Dermis blood vessel endothelial cell (primary cell): Measurements from ENCODE around the gene COL5A1. TPM values are rescaled to one million over a fixed set of nuclear protein-coding genes. Genes with fewer than 3 reads are reported as not detected.

ENCODE experiments used
- DNase-seq: peaks from one replicate; pipeline ENCODE4 v3.0.0; 2010
- total RNA-seq: library from RNA; depleted of rRNA; stranded (reverse); fragments of >200 nt; gene quantifications from 2 replicates; pipeline ENCODE4 v1.2.3, GENCODE V29; 2014

The COL5A1 gene
- total RNA-seq, 1 donor from 2014 or later, result 9.5 TPM

DNA sequence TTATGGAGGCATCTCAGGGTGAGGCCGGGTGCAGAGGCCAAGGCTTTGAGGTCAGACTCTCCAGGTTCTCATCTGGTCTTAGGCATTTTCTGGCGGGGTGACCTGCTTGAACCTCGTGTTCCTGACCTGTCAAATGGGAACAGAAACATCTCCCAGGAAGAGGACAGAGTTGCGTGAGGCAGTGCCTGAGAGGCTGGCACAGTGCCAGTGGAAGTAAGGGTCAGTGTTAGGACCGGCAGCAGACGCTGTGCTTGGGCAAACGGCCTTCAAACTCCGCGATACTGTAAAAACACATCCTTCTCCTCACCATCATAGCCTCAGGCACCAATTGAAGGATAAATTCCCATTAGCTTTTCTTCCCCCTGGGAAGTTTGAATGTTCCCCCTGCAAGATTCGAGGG, 183.4 kb downstream of the COL5A1 start:
- no peak for DNase-seq

DNA sequence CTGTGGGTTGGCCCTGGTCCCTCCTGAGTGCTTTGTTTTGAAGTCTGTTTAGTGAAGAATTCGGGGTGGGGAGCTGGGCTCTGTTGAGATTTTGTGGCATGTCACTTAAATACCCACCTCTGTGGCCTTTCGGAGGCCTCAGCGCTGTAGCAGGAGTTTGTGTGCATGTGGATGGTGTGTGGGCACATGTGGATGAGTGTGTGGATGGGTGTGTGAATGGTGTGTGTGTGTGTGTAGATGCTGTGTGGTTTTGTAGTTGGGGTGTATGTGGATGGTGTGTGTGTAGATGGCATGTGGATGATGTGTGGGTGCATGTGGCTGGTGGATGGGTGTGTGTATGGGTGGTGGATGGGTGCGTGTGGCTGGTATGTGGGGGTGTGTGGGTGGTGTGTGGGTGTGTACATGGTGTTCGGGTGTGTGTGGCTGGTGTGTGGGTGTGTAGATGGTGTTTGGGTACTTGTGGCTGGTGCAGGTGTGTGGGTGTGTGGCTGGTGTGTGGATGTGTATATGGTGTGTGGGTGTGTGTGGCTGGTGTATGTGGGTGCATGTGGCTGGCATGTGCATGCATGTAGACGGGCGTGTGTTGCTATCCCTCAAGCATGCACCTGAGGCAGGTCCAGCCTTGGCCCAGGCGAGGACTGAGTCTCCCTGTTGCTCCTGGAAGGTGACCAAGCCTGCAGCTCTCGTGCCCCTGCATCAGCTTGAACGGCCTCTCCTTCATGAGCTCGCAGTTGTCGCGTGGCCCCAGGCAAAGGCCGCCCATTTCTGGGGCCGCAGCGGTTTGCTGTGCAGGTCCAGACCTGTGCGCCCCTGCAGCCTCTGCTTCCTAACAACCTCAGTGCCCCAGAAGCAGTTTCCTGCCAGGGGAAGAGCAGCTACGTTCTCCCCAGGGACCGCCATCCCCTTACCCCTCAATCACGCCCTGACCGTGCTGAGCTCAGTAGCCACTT, 185.0 kb downstream of the COL5A1 start:
- DNase-seq, result no peak

DNA sequence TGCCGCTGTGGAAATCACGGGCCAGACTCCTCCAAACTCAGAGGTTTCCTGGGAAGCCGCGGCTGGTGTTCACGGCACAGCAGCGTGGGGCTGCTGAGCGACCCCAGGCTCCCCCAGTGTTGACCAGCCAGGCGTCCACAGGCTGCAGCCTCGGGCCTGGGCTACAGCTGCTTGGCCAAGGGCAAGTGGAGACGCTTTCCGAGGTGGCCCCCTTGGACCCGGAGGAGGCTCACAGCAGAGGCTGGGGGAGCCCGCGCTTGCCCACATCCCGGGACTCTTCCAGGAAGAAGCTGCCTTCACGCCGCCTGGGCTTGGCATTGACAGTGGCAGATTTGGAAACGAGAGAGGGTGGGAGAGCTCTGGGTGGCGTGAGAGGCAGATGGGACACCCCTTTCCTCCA, 186.0 kb downstream of the COL5A1 start:
- no peak for DNase-seq

DNA sequence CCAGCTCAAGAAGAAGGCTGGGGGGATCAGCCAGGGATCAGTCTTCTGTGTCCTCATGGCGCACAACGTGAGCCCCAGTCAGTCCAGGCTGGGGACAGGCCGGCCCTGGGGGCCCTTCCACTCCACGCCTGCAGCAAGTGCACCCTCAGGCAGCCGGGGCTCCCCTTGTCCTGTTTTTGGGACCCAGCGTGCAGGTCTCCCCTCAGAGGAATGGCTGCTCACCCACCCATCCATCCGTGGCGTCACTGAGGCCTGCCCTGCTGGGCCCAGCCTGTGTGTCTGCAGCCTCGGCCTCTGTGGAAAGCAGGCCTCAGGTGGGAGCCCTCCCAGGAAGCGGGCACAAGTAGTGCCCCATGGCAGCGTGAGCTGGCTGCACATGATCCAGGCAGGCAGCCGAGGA, 186.4 kb downstream of the COL5A1 start:
- no peak for DNase-seq

GRCh38 chr9:134828892-134829291, 187.3 kb downstream of the COL5A1 start:
- DNase-seq, result no peak

DNA sequence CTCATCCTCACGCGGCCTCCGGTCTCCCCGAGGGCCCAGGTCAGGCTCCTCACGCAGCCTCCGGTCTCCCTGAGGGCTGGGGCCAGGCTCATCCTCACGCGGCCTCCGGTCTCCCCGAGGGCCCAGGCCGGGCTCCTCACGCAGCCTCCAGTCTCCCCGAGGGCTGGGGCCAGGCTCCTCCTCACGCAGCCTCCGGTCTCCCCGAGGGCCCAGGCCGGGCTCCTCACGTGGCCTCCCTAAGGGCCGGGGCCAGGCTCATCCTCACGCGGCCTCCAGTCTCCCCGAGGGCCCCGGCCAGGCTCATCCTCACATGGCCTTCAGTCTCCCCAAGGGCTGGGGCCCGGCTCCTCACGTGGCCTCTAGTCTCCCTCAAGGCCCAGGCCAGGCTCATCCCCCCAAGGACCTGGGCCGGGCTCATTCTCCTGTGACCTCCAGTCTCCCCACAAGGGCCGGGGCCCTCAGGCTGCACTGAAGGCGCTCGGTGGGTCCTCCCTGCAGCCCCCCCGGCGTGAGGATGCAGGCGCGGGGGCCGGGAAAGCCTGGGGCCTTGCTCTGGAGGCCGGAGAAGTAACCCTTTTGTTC, 187.8 kb downstream of the COL5A1 start:
- no peak for DNase-seq

DNA sequence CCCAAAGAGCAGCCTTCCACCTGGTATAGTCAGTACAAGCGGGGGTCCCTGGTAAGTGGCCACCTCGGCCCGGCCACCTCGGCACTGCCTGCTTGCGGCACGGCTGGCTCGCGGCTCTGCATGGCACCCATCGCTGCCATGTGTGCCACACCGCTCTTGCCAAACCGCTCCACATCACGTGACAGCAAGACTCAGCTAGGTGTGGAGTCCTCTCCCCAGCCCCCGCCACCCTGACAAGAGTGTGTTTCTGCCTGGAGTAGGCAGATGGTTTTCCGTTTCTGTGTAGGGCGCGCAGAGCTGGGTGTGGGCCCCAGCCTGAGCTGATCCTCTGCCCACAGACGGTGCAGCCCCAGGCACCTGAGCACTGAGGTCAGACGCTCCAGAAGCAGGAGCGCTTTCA, 188.5 kb downstream of the COL5A1 start:
- DNase-seq, result no peak

- DNase-seq, result no peak
Measured at GRCh38 chr9:134830926-134831720, 189.5 kb downstream of the COL5A1 start.

GRCh38 chr9:134832471-134832870, 190.9 kb downstream of the COL5A1 start:
- DNase-seq, result no peak

GRCh38 chr9:134833294-134833880, 191.8 kb downstream of the COL5A1 start:
- no peak for DNase-seq

- no peak for DNase-seq
Measured at GRCh38 chr9:134834217-134834956, 192.8 kb downstream of the COL5A1 start.

DNA sequence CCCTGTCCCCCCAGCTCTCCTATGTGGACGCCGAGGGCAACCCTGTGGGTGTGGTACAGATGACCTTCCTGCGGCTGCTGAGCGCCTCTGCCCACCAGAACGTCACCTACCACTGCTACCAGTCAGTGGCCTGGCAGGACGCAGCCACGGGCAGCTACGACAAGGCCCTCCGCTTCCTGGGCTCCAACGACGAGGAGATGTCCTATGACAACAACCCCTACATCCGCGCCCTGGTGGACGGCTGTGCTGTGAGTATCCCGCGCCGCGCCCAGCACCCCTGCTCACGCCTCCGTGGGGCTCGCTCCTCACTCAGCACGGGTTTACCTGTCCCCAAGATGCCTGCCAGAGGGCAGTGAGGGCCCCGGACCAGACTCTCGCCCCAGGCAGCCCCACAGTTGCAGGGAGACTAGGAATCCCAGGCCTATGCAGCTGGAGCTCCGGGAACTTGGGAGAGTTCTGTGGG, 193.4 kb downstream of the COL5A1 start:
- no peak for DNase-seq

- DNase-seq, result no peak
Measured at GRCh38 chr9:134835448-134835847, 193.8 kb downstream of the COL5A1 start.

DNA sequence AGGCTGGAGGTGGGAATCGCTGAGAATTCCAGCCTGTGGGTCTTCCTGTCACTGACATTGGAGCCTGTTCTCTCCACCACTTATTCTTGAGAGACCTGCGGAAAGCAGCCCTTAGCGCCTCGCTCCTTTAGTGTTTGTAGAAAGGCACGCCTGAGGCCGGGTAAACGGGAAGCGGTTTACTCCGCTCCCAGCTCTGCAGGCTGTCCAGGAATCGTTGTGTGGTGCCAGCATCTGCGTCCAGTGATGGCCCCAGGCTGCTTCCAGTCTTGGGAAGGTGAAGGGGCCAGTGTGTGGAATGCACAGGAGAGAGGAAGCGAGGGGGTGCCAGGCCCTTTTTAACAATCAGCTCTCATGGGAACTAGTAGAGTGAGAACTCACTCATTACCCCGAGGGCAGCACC, 194.4 kb downstream of the COL5A1 start:
- no peak for DNase-seq

GRCh38 chr9:134836406-134836970, 194.9 kb downstream of the COL5A1 start:
- DNase-seq, result no peak

GRCh38 chr9:134837529-134837928, 195.9 kb downstream of the COL5A1 start:
- DNase-seq, result peak; percentile 41

DNA sequence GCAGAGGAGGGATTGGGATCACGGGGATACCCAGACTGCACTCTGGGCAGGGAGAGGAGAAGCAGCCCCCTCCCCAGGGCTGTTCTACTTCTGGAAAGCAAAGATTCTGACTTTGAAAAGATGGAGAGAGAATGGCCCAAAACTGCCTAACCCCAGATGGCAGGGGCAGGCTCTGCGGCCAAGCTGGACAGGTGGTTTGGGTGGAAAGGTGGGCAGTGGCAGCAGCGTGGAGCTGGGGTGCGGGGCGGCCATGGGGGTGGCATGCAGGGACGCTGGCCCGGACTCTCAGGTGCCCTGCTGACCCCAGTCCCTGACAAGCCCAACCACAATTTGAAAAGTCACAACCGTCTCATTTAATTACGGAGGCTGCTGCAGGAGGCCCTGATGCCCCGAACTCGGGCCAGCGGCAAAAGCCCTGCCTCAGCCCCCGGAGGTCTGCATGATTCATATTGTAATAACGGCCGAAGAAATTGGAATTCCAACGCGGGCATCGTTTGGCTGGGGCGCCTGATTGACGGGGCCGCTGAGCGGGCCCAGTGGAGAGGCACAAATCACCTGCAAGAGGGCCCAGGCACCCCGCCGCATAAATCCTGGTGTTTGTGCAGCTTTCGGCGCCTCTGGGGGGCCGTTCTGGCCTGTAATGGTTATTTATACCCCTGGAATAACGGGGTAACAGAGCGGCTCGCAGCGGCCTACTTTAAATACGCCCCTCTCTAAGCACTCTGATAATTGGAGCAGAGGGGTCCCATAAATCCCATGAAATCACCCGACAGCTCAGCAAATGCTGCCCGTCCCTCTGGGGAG, 197.2 kb downstream of the COL5A1 start:
- no peak for DNase-seq

DNA sequence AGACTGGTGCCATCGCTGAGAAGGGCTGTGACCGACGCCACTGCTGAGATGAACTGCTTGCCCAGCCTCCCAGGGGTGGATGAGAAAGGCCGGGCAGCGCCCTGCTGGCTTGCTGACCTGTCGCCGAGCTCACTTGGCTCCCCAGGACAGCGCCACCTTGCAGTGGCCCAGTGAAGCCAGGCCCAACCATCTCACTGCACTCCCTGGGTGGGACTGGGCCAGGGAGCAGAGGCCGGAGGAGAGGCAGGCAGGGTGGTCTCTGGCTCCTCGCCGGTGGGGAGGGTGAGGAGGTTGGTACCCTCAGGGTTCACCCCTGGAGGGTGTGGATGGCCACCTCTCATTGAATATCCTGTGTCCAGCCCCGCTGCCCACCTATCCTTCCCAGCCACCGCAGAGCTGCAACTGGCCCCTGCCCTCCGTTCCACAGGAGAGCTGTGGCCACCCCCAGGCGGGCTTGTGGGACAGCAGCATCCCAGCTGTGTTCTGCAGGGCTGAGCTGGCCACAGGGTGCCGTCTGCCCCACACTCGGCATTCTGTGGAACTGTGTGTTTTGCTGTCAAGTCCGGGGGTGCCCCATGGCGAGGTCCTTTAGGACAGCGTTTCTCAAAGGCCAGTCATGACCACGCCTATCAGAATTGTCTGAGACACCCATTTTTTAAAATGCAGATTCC, 198.0 kb downstream of the COL5A1 start:
- DNase-seq, result no peak

DNA sequence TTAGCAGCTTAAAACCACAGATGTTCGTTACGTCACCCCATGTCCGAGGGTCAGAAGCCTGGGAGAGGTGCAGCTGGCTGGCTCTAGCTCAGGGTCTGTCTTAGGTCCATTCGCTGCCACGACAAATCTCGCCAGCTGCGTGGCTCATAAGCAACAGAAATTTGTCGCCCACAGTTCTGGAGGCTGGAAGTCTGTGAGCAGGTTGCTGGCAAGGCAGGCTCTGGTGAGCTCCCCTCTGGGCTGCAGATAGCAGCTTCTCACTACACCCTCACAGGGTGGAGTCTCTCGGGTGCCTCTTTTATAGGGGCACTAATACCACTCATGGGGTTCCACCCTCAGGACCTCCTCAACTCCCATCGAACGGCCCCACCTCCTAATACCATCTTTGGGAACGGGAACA, 198.9 kb downstream of the COL5A1 start:
- no peak for DNase-seq

GRCh38 chr9:134841180-134841904, 199.7 kb downstream of the COL5A1 start:
- no peak for DNase-seq
